ENCODE results near the gene BHLHA15. TPM values are rescaled to one million over a fixed set of nuclear protein-coding genes. Genes with fewer than 3 reads are reported as not detected.

Gene BHLHA15
- polyA plus RNA-seq, 1 donor: not detected

GRCh38 chr7:98186452-98187137 lies 24.6 kb upstream of the BHLHA15 start:
- DNase-seq: no peak

GRCh38 chr7:98187138-98187502 lies 24.1 kb upstream of the BHLHA15 start:
- DNase-seq: no peak

- no peak for DNase-seq
Observed at GRCh38 chr7:98189559-98189958, 21.7 kb upstream of the BHLHA15 start.

GRCh38 chr7:98191668-98192431 lies 19.4 kb upstream of the BHLHA15 start:
- DNase-seq: no peak

- DNase-seq: no peak
Observed at GRCh38 chr7:98192781-98193457, 18.3 kb upstream of the BHLHA15 start.

- DNase-seq: no peak
Observed at GRCh38 chr7:98193474-98194180, 17.6 kb upstream of the BHLHA15 start.

GRCh38 chr7:98194186-98194585 lies 17.1 kb upstream of the BHLHA15 start:
- no peak for DNase-seq

GRCh38 chr7:98194672-98195457 lies 16.4 kb upstream of the BHLHA15 start:
- no peak for DNase-seq

GRCh38 chr7:98196706-98197605 lies 14.3 kb upstream of the BHLHA15 start:
- no peak for DNase-seq

GRCh38 chr7:98199131-98199530 lies 12.1 kb upstream of the BHLHA15 start:
- no peak for DNase-seq

GRCh38 chr7:98200364-98200763 lies 10.9 kb upstream of the BHLHA15 start:
- no peak for DNase-seq

GRCh38 chr7:98202367-98203195 lies 8.7 kb upstream of the BHLHA15 start:
- no peak for DNase-seq

- DNase-seq: no peak
Observed at GRCh38 chr7:98203261-98203963, 7.8 kb upstream of the BHLHA15 start.

GRCh38 chr7:98203964-98204605 lies 7.2 kb upstream of the BHLHA15 start:
- no peak for DNase-seq

- DNase-seq: no peak
Observed at GRCh38 chr7:98204670-98205069, 6.6 kb upstream of the BHLHA15 start.

- no peak for DNase-seq
Observed at GRCh38 chr7:98205162-98205845, 5.9 kb upstream of the BHLHA15 start.

- no peak for DNase-seq
Observed at GRCh38 chr7:98206451-98207330, 4.5 kb upstream of the BHLHA15 start.
